ENCODE results near the gene KIF3A.

DNA sequence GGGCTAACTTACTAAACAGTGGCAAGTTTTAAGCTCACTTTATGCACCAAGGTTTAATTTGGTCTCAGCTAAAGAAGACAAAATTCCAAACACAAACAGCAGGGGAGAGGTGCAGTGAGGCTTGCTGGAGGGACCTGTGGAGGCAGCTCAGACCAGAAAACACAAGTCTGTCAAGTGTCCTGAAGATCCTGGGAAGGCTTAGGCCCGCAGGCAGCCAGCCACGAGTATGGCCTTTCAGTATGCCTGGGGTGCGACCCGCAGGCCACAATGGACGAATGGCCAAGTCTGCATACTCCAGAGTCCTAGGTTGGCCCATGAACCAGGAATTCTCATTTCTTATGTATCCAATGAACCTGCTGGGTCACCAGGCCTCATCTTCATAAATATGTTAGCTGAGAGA, 19.2 kb upstream of the KIF3A start:
- TF ChIP-seq CTCF (IDR thresholded peaks at IDR 0.05), result no peak
- no peak for TF ChIP-seq POLR2A (IDR thresholded peaks at IDR 0.05)
